HEK293 (cell line): ENCODE data around the gene NEAT1.

Experiments
- GLIS1 ChIP-seq: fragments of 450-650 bp; formaldehyde crosslinking; IDR thresholded peaks from 2 replicates; pipeline ENCODE4 v1.5.1; 2016; ENCODE audit warnings: missing biosample characterization, missing genetic modification characterization
- HOXC10 ChIP-seq: sonication (generic); formaldehyde crosslinking; IDR thresholded peaks from 2 replicates; pipeline ENCODE4 v1.8.1; 2023; ENCODE audit warnings: mild to moderate bottlenecking, missing genetic modification reagents
- MEIS1 ChIP-seq: sonication (generic); formaldehyde crosslinking; IDR thresholded peaks from 2 replicates; pipeline ENCODE4 v1.8.1; 2022; ENCODE audit warnings: missing genetic modification reagents, mild to moderate bottlenecking, borderline replicate concordance
- MYNN ChIP-seq: fragments of 450-650 bp; formaldehyde crosslinking; IDR thresholded peaks from 2 replicates; pipeline ENCODE4 v1.5.1; 2016; ENCODE audit warnings: missing biosample characterization, missing genetic modification characterization, borderline replicate concordance
- SP2 ChIP-seq: fragments of 450-650 bp; formaldehyde crosslinking; IDR thresholded peaks from 2 replicates; pipeline ENCODE4 v1.5.1; 2016; ENCODE audit warnings: missing biosample characterization, missing genetic modification characterization
- ZBTB20 ChIP-seq: fragments of 450-650 bp; formaldehyde crosslinking; IDR thresholded peaks from 2 replicates; pipeline ENCODE4 v1.5.1; 2016; ENCODE audit warnings: missing biosample characterization, missing genetic modification characterization
- ZBTB7A ChIP-seq: fragments of 450-650 bp; formaldehyde crosslinking; IDR thresholded peaks from 2 replicates; pipeline ENCODE4 v1.5.1; 2016; ENCODE audit warnings: low read depth, missing biosample characterization, missing genetic modification characterization
- ZBTB8A ChIP-seq: fragments of 450-650 bp; formaldehyde crosslinking; IDR thresholded peaks from 2 replicates; pipeline ENCODE4 v1.5.1; 2016; ENCODE audit warnings: missing biosample characterization, missing genetic modification characterization
- ZEB2 ChIP-seq: fragments of 450-650 bp; formaldehyde crosslinking; IDR thresholded peaks from 2 replicates; pipeline ENCODE4 v1.5.1; 2016; ENCODE audit warnings: missing biosample characterization, missing genetic modification characterization
- ZNF157 ChIP-seq: fragments of 450-650 bp; formaldehyde crosslinking; IDR thresholded peaks from 2 replicates; pipeline ENCODE4 v1.5.1; 2016; ENCODE audit warnings: missing biosample characterization, missing genetic modification characterization
- ZNF223 ChIP-seq: fragments of 450-650 bp; formaldehyde crosslinking; IDR thresholded peaks from 2 replicates; pipeline ENCODE4 v1.5.1; 2016; ENCODE audit warnings: missing biosample characterization, missing genetic modification characterization
- ZNF302 ChIP-seq: fragments of 450-650 bp; formaldehyde crosslinking; IDR thresholded peaks from 2 replicates; pipeline ENCODE4 v1.5.1; 2016; ENCODE audit warnings: missing biosample characterization, missing genetic modification characterization, low read depth
- ZNF324 ChIP-seq: fragments of 450-650 bp; formaldehyde crosslinking; IDR thresholded peaks from 2 replicates; pipeline ENCODE4 v1.5.1; 2016; ENCODE audit warnings: missing biosample characterization, missing genetic modification characterization
- ZNF335 ChIP-seq: fragments of 450-650 bp; formaldehyde crosslinking; conservative IDR thresholded peaks from 2 replicates; pipeline ENCODE4 v1.5.1; 2016; ENCODE audit warnings: missing biosample characterization, missing genetic modification characterization
- ZNF341 ChIP-seq: fragments of 450-650 bp; formaldehyde crosslinking; IDR thresholded peaks from 2 replicates; pipeline ENCODE4; 2016; ENCODE audit warnings: low read depth, missing biosample characterization, missing genetic modification characterization
- ZNF350 ChIP-seq: fragments of 450-650 bp; formaldehyde crosslinking; IDR thresholded peaks from 2 replicates; pipeline ENCODE4 v1.5.0; 2017; ENCODE audit warnings: missing biosample characterization, mild to moderate bottlenecking, missing genetic modification characterization
- ZNF423 ChIP-seq: fragments of 450-650 bp; formaldehyde crosslinking; IDR thresholded peaks from 2 replicates; pipeline ENCODE4 v1.5.1; 2016; ENCODE audit warnings: missing biosample characterization, missing genetic modification characterization
- ZNF544 ChIP-seq: fragments of 450-650 bp; formaldehyde crosslinking; IDR thresholded peaks from 2 replicates; pipeline ENCODE4 v1.5.0; 2017; ENCODE audit warnings: missing biosample characterization, missing genetic modification characterization
- ZNF548 ChIP-seq: fragments of 450-650 bp; formaldehyde crosslinking; IDR thresholded peaks from 2 replicates; pipeline ENCODE4 v1.5.1; 2016; ENCODE audit warnings: missing biosample characterization, missing genetic modification characterization
- ZNF621 ChIP-seq: fragments of 450-650 bp; formaldehyde crosslinking; IDR thresholded peaks from 2 replicates; pipeline ENCODE4 v1.5.1; 2017; ENCODE audit warnings: missing biosample characterization, missing genetic modification characterization
- ZNF654 ChIP-seq: fragments of 450-650 bp; formaldehyde crosslinking; IDR thresholded peaks from 2 replicates; pipeline ENCODE4 v1.5.1; 2016; ENCODE audit warnings: low read depth, missing biosample characterization, missing genetic modification characterization
- ZNF677 ChIP-seq: fragments of 450-650 bp; IDR thresholded peaks from 2 replicates; pipeline ENCODE4 v1.5.0; 2018; ENCODE audit warnings: missing biosample characterization, mild to moderate bottlenecking, missing genetic modification characterization, moderate library complexity
- ZNF768 ChIP-seq: fragments of 450-650 bp; formaldehyde crosslinking; IDR thresholded peaks from 2 replicates; pipeline ENCODE4 v1.5.1; 2018; ENCODE audit warnings: missing biosample characterization, mild to moderate bottlenecking, missing genetic modification characterization
- ZNF777 ChIP-seq: fragments of 450-650 bp; formaldehyde crosslinking; IDR thresholded peaks from 2 replicates; pipeline ENCODE4 v1.5.1; 2017; ENCODE audit warnings: missing biosample characterization, missing genetic modification characterization, borderline replicate concordance
- ZNF785 ChIP-seq: fragments of 450-650 bp; formaldehyde crosslinking; IDR thresholded peaks from 2 replicates; pipeline ENCODE4 v1.5.1; 2016; ENCODE audit warnings: missing biosample characterization, missing genetic modification characterization
- TF ChIP-seq, protein P1 (sequence below): fragments of 450-650 bp; formaldehyde crosslinking; IDR thresholded peaks from 2 replicates; pipeline ENCODE4 v1.5.1; 2016; ENCODE audit warnings: missing biosample characterization, missing genetic modification characterization, low read depth
- TF ChIP-seq, protein P2 (sequence below): fragments of 450-650 bp; formaldehyde crosslinking; IDR thresholded peaks from 2 replicates; pipeline ENCODE4 v1.5.1; 2016; ENCODE audit warnings: missing biosample characterization, missing genetic modification characterization
- TF ChIP-seq, protein P3 (sequence below): fragments of 450-650 bp; formaldehyde crosslinking; conservative IDR thresholded peaks from 2 replicates; pipeline ENCODE4 v1.5.1; 2016; ENCODE audit warnings: low read depth, missing biosample characterization, missing genetic modification characterization
- TF ChIP-seq, protein P4 (sequence below): fragments of 450-650 bp; formaldehyde crosslinking; IDR thresholded peaks from 2 replicates; pipeline ENCODE4 v1.5.1; 2016; ENCODE audit warnings: missing biosample characterization, missing genetic modification characterization

NEAT1 gene

DNA sequence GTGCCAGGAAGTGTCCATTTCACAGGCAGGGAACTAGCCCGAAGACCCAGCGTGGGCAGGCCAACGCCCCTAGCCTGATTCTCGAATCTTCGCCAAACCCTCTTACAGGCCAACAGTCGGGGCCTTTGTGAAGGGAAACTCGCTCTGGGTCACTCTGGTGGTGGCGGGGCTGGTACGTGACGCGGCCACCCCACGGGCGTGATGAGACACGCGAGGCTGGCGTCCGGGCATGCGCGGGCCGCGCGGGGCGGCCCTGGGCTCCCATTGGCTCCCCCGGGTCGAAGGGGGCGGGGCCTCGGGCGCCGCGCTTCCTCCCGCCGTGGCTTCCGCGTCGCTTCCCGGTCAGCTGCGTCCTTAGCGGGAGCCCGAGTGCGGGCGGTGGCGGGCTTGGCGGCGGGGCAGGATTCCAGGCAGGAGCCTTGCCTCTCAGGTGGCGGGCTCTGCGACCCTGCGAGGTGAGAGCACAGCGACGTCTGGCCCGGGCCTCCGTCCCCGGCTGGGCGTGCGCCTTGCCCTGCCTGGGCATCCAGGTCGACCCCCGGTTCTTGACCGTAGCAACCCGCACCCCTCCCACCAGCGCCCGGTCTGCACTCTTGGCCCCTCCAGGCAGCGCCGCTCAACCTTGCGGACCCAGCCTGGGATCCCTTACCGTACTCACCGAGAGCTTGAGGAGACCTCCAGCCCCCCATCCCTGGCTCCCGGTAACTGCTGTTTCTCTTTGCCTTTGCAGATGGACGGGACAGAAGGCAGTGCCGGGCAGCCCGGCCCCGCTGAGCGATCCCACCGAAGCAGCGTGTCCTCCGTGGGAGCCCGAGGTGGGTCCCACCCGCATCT, 36.1 kb upstream of the NEAT1 start, which contains the start of gene FRMD8 (continued):
- TF ChIP-seq ZNF324 (tag by site-specific recombination): no peak
- TF ChIP-seq ZBTB20 (tag by site-specific recombination): 0 out of 2 replicates have a peak, but pooled peaks have one; percentile 22
- TF ChIP-seq HOXC10: no peak
- no peak for TF ChIP-seq ZNF223 (tag by site-specific recombination)
- TF ChIP-seq, protein P1, sequence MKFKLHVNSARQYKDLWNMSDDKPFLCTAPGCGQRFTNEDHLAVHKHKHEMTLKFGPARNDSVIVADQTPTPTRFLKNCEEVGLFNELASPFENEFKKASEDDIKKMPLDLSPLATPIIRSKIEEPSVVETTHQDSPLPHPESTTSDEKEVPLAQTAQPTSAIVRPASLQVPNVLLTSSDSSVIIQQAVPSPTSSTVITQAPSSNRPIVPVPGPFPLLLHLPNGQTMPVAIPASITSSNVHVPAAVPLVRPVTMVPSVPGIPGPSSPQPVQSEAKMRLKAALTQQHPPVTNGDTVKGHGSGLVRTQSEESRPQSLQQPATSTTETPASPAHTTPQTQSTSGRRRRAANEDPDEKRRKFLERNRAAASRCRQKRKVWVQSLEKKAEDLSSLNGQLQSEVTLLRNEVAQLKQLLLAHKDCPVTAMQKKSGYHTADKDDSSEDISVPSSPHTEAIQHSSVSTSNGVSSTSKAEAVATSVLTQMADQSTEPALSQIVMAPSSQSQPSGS (tag by site-specific recombination): no peak
- TF ChIP-seq ZNF777: no peak
- no peak for TF ChIP-seq ZNF548
- peak; percentile 21; the same call in 1 of the 2 replicates for TF ChIP-seq ZEB2
- TF ChIP-seq ZNF341 (tag by site-specific recombination): no peak
- no peak for TF ChIP-seq ZNF544 (tag by site-specific recombination)
- peak; percentile 76 for TF ChIP-seq GLIS1 (tag by site-specific recombination)
- peak; percentile 45 for TF ChIP-seq SP2
- TF ChIP-seq, protein P2, sequence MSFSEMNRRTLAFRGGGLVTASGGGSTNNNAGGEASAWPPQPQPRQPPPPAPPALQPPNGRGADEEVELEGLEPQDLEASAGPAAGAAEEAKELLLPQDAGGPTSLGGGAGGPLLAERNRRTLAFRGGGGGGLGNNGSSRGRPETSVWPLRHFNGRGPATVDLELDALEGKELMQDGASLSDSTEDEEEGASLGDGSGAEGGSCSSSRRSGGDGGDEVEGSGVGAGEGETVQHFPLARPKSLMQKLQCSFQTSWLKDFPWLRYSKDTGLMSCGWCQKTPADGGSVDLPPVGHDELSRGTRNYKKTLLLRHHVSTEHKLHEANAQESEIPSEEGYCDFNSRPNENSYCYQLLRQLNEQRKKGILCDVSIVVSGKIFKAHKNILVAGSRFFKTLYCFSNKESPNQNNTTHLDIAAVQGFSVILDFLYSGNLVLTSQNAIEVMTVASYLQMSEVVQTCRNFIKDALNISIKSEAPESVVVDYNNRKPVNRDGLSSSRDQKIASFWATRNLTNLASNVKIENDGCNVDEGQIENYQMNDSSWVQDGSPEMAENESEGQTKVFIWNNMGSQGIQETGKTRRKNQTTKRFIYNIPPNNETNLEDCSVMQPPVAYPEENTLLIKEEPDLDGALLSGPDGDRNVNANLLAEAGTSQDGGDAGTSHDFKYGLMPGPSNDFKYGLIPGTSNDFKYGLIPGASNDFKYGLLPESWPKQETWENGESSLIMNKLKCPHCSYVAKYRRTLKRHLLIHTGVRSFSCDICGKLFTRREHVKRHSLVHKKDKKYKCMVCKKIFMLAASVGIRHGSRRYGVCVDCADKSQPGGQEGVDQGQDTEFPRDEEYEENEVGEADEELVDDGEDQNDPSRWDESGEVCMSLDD: 0 out of 2 replicates have a peak, but pooled peaks have one; percentile 24
- no peak for TF ChIP-seq ZNF350 (tag by site-specific recombination)
- TF ChIP-seq, protein P3, sequence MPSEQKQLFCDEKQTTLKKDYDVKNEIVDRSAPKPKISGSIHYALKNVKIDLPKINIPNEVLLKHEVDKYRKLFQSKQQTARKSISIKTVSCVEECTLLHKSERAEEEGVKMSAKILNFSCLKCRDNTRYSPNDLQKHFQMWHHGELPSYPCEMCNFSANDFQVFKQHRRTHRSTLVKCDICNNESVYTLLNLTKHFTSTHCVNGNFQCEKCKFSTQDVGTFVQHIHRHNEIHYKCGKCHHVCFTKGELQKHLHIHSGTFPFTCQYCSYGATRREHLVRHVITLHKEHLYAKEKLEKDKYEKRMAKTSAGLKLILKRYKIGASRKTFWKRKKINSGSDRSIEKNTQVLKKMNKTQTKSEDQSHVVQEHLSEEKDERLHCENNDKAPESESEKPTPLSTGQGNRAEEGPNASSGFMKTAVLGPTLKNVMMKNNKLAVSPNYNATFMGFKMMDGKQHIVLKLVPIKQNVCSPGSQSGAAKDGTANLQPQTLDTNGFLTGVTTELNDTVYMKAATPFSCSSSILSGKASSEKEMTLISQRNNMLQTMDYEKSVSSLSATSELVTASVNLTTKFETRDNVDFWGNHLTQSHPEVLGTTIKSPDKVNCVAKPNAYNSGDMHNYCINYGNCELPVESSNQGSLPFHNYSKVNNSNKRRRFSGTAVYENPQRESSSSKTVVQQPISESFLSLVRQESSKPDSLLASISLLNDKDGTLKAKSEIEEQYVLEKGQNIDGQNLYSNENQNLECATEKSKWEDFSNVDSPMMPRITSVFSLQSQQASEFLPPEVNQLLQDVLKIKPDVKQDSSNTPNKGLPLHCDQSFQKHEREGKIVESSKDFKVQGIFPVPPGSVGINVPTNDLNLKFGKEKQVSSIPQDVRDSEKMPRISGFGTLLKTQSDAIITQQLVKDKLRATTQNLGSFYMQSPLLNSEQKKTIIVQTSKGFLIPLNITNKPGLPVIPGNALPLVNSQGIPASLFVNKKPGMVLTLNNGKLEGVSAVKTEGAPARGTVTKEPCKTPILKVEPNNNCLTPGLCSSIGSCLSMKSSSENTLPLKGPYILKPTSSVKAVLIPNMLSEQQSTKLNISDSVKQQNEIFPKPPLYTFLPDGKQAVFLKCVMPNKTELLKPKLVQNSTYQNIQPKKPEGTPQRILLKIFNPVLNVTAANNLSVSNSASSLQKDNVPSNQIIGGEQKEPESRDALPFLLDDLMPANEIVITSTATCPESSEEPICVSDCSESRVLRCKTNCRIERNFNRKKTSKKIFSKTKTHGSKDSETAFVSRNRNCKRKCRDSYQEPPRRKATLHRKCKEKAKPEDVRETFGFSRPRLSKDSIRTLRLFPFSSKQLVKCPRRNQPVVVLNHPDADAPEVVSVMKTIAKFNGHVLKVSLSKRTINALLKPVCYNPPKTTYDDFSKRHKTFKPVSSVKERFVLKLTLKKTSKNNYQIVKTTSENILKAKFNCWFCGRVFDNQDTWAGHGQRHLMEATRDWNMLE (tag by site-specific recombination): no peak
- TF ChIP-seq MYNN (tag by site-specific recombination): no peak
- no peak for TF ChIP-seq ZNF768 (tag by site-specific recombination)
- no peak for TF ChIP-seq ZNF654 (tag by site-specific recombination)
- TF ChIP-seq ZNF302 (tag by site-specific recombination): no peak
- TF ChIP-seq ZBTB7A (tag by site-specific recombination): 0 out of 2 replicates have a peak, but pooled peaks have one; percentile 44
- peak; percentile 84 for TF ChIP-seq ZNF335 (tag by site-specific recombination)
- no peak for TF ChIP-seq ZNF157 (tag by site-specific recombination)
- TF ChIP-seq, protein P4, sequence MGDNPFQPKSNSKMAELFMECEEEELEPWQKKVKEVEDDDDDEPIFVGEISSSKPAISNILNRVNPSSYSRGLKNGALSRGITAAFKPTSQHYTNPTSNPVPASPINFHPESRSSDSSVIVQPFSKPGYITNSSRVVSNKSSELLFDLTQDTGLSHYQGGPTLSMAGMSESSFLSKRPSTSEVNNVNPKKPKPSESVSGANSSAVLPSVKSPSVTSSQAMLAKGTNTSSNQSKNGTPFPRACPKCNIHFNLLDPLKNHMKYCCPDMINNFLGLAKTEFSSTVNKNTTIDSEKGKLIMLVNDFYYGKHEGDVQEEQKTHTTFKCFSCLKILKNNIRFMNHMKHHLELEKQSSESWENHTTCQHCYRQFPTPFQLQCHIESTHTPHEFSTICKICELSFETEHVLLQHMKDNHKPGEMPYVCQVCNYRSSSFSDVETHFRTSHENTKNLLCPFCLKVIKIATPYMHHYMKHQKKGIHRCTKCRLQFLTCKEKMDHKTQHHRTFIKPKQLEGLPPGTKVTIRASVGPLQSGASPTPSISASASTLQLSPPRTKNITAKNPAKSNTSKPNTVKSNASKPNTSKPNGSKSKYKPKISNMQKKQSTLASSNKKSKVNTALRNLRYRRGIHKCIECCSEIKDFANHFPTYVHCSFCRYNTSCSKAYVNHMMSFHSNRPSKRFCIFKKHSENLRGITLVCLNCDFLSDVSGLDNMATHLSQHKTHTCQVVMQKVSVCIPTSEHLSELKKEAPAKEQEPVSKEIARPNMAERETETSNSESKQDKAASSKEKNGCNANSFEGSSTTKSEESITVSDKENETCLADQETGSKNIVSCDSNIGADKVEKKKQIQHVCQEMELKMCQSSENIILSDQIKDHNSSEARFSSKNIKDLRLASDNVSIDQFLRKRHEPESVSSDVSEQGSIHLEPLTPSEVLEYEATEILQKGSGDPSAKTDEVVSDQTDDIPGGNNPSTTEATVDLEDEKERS (tag by site-specific recombination): no peak
- peak; percentile 83 for TF ChIP-seq ZBTB8A
- no peak for TF ChIP-seq ZNF677 (tag by site-specific recombination)
- TF ChIP-seq ZNF423: no peak
- TF ChIP-seq MEIS1 (CRISPR knock-in tag): no peak
- peak; percentile 69; the same call in 1 of the 2 replicates for TF ChIP-seq ZNF785 (tag by site-specific recombination)
- TF ChIP-seq ZNF621: no peak
